HEK293 (cell line): ENCODE measurements around the gene CHCHD6.
A peak's percentile ranks its signal among the peaks of the same experiment; 100 is the strongest.

Experiments
- CTCF ChIA-PET: fragments of 350-600 bp; formaldehyde crosslinking; extraction: SDS; loops from one replicate; lab custom pipeline; 2021; ENCODE audit warnings: antibody characterized with exemption; lab: Yijun Ruan, JAX
- POLR2A ChIA-PET: fragments of 300-600 bp; formaldehyde crosslinking; extraction: SDS; loops from one replicate; lab custom pipeline; 2020; ENCODE audit warnings: antibody characterized with exemption, inconsistent platforms; lab: Yijun Ruan, JAX
- H3K27ac ChIP-seq: fragments of 200-500 bp; sonication (Bioruptor generic); 2 replicates; pipeline ENCODE4 v1.5.1; 2014; ENCODE audit warnings: low read depth, low read length, control low read depth, inconsistent platforms; ENCODE audit errors: extremely low read depth
- H3K36me3 ChIP-seq, 2 experiments: fragments of 200-500 bp in 1 of 2; sonication (Bioruptor generic) in 1 of 2; 1 replicate in 1 of 2; 2 replicates in 1 of 2; pipeline ENCODE4 v1.5.1; 2014 to 2017; ENCODE audit warnings: inconsistent platforms in 2 of 2, low read length in 2 of 2; ENCODE audit not compliant: control insufficient read depth in 2 of 2, insufficient read depth in 1 of 2
- H3K4me1 ChIP-seq: fragments of 200-500 bp; sonication (Bioruptor generic); 2 replicates; pipeline ENCODE4 v1.5.1; 2014; ENCODE audit warnings: mild to moderate bottlenecking, low read length, inconsistent platforms; ENCODE audit not compliant: control insufficient read depth, insufficient read depth
- H3K4me3 ChIP-seq: 2 replicates; pipeline ENCODE4 v1.5.1; 2011; ENCODE audit warnings: low read depth, mild to moderate bottlenecking, control low read depth, low read length, moderate library complexity
- H3K9me3 ChIP-seq: fragments of 200-500 bp; sonication (Bioruptor generic); 2 replicates; pipeline ENCODE4 v1.5.1; 2014; ENCODE audit warnings: low read depth, low read length, inconsistent platforms; ENCODE audit not compliant: control insufficient read depth, insufficient read depth
- SCRT1 ChIP-seq: fragments of 450-650 bp; formaldehyde crosslinking; IDR thresholded peaks from 2 replicates; pipeline ENCODE4 v1.5.1; 2016; ENCODE audit warnings: missing biosample characterization, missing genetic modification characterization, borderline replicate concordance
- SCRT2 ChIP-seq: fragments of 450-650 bp; formaldehyde crosslinking; IDR thresholded peaks from 2 replicates; pipeline ENCODE4 v1.5.1; 2016; ENCODE audit warnings: missing biosample characterization, missing genetic modification characterization
- ZBTB17 ChIP-seq: fragments of 450-650 bp; formaldehyde crosslinking; IDR thresholded peaks from 2 replicates; pipeline ENCODE4 v1.5.1; 2016; ENCODE audit warnings: missing biosample characterization, missing genetic modification characterization
- ZFP3 ChIP-seq: fragments of 450-650 bp; formaldehyde crosslinking; IDR thresholded peaks from 2 replicates; pipeline ENCODE4 v1.5.1; 2016; ENCODE audit warnings: low read depth, missing biosample characterization, missing genetic modification characterization
- ZFP69B ChIP-seq: fragments of 450-650 bp; formaldehyde crosslinking; IDR thresholded peaks from 2 replicates; pipeline ENCODE4 v1.5.1; 2016; ENCODE audit warnings: missing biosample characterization, missing genetic modification characterization
- ZNF112 ChIP-seq: fragments of 450-650 bp; formaldehyde crosslinking; IDR thresholded peaks from 2 replicates; pipeline ENCODE4 v1.5.0; 2017; ENCODE audit warnings: missing biosample characterization, missing genetic modification characterization
- ZNF140 ChIP-seq: fragments of 450-650 bp; formaldehyde crosslinking; IDR thresholded peaks from 2 replicates; pipeline ENCODE4 v1.5.1; 2016; ENCODE audit warnings: missing biosample characterization, missing genetic modification characterization
- ZNF223 ChIP-seq: fragments of 450-650 bp; formaldehyde crosslinking; IDR thresholded peaks from 2 replicates; pipeline ENCODE4 v1.5.1; 2016; ENCODE audit warnings: missing biosample characterization, missing genetic modification characterization
- ZNF335 ChIP-seq: fragments of 450-650 bp; formaldehyde crosslinking; conservative IDR thresholded peaks from 2 replicates; pipeline ENCODE4 v1.5.1; 2016; ENCODE audit warnings: missing biosample characterization, missing genetic modification characterization
- ZNF341 ChIP-seq: fragments of 450-650 bp; formaldehyde crosslinking; IDR thresholded peaks from 2 replicates; pipeline ENCODE4; 2016; ENCODE audit warnings: low read depth, missing biosample characterization, missing genetic modification characterization
- ZNF366 ChIP-seq: fragments of 450-650 bp; formaldehyde crosslinking; conservative IDR thresholded peaks from 2 replicates; pipeline ENCODE4 v1.5.1; 2016; ENCODE audit warnings: missing biosample characterization, missing genetic modification characterization
- ZNF37A ChIP-seq: fragments of 450-650 bp; IDR thresholded peaks from 2 replicates; pipeline ENCODE4 v1.5.1; 2018; ENCODE audit warnings: missing biosample characterization, missing genetic modification characterization
- ZNF391 ChIP-seq: fragments of 450-650 bp; formaldehyde crosslinking; IDR thresholded peaks from 2 replicates; pipeline ENCODE4 v1.5.1; 2016; ENCODE audit warnings: low read depth, missing biosample characterization, missing genetic modification characterization, borderline replicate concordance
- ZNF530 ChIP-seq: fragments of 450-650 bp; formaldehyde crosslinking; IDR thresholded peaks from 2 replicates; pipeline ENCODE4 v1.5.1; 2016; ENCODE audit warnings: low read depth, missing biosample characterization, missing genetic modification characterization
- ZNF561 ChIP-seq: fragments of 450-650 bp; IDR thresholded peaks from 2 replicates; pipeline ENCODE4 v1.5.1; 2018; ENCODE audit warnings: missing biosample characterization, missing genetic modification characterization, borderline replicate concordance
- ZNF626 ChIP-seq: fragments of 450-650 bp; sonication (Bioruptor Pico); formaldehyde crosslinking; IDR thresholded peaks from 2 replicates; pipeline ENCODE4 v1.5.1; 2018; ENCODE audit warnings: missing biosample characterization, missing genetic modification characterization, inconsistent platforms
- ZNF843 ChIP-seq: fragments of 450-650 bp; formaldehyde crosslinking; IDR thresholded peaks from 2 replicates; pipeline ENCODE4 v1.5.1; 2016; ENCODE audit warnings: missing biosample characterization, missing genetic modification characterization
- TF ChIP-seq, protein P1 (sequence below): fragments of 450-650 bp; formaldehyde crosslinking; IDR thresholded peaks from 2 replicates; pipeline ENCODE4 v1.5.1; 2016; ENCODE audit warnings: missing biosample characterization, missing genetic modification characterization
- TF ChIP-seq, protein P2 (sequence below): fragments of 450-650 bp; formaldehyde crosslinking; IDR thresholded peaks from 2 replicates; pipeline ENCODE4 v1.5.1; 2016; ENCODE audit warnings: missing biosample characterization, missing genetic modification characterization
- TF ChIP-seq, protein P3 (sequence below): fragments of 450-650 bp; formaldehyde crosslinking; IDR thresholded peaks from 2 replicates; pipeline ENCODE4 v1.5.1; 2016; ENCODE audit warnings: missing biosample characterization, missing genetic modification characterization
- TF ChIP-seq, protein P4 (sequence below): fragments of 450-650 bp; formaldehyde crosslinking; IDR thresholded peaks from 2 replicates; pipeline ENCODE4 v1.5.1; 2016; ENCODE audit warnings: missing biosample characterization, missing genetic modification characterization, low read depth

The CHCHD6 gene

DNA sequence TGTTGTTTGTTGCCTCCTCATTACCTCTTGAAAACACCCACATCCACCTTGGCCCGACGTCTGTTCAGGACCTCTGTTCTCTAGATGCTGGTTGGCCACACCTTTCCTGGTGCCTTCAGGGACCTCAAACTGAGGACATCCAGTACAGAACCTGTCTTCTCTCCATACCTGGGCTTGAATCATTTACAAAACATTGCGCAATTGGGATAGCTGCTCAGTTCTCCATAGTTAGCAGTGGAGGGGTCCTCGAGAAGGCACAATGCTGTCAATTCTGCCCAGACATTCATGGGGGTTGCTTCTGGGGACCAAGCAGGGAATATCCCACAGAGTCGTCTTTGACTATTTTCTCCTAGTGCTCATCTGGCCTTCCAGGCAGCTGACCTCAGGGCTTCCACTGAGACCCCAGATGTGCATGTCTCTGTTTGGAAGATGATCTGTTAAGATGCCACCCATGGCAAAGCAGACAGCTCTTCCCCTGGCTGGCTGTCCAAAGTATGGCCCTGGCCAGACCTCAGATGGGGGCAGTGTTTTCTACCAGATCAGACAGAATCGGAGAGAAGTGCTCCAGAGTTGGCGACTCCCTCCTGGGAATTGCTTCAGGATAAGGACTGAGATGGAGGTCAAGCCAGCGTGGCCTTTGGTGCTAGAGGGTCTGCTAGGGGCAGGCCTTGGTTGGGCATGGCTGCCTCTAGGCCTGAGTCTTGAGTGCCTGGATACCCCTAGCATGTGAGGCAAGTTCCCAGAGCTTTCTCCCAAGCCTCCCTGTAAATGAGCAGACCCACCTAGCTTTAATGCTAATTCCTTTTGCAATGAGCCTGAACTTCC lies 46.1 kb downstream of the CHCHD6 start:
- TF ChIP-seq ZNF37A (tag by site-specific recombination) (no peak), ZNF843 (tag by site-specific recombination) (no peak), ZNF140 (no peak)
- ChIA-PET POLR2A (no interaction called here), CTCF (interaction anchor here (0.6 to 2.7 kb wide), 4 partner anchors 11 to 797 kb away, joined by 3 to 10 read pairs (median 5); no protein-coding TSS in a partner anchor)
- Histone ChIP-seq H3K27ac (no peak overlapping the region), H3K36me3 (no peaks in the 10 kb centered on the region), H3K4me1 (no peaks in the 10 kb centered on the region), H3K4me3 (no peak overlapping the region), H3K9me3 (no peaks in the 10 kb centered on the region)

DNA sequence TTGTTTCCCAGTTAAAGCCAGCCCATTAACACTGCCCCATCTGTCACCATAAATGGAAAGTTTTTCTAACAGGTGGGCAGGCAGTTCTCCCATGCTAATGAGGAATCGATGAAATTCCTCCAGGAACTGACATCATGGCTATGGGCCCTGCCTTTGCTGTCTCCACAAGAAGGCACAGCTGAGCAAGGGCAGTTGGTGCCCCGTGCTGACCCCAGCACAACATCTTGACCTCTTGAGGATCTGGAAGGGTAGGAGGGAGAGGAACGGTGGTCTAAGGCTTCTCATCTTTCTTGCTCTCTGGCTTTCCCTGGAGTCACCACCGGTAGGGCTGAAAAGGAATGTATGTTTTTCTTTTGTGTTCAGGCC lies 46.7 kb downstream of the CHCHD6 start:
- POLR2A ChIA-PET: no interaction called here
- H3K4me3 ChIP-seq: no peak overlapping the region
- TF ChIP-seq, protein P1, sequence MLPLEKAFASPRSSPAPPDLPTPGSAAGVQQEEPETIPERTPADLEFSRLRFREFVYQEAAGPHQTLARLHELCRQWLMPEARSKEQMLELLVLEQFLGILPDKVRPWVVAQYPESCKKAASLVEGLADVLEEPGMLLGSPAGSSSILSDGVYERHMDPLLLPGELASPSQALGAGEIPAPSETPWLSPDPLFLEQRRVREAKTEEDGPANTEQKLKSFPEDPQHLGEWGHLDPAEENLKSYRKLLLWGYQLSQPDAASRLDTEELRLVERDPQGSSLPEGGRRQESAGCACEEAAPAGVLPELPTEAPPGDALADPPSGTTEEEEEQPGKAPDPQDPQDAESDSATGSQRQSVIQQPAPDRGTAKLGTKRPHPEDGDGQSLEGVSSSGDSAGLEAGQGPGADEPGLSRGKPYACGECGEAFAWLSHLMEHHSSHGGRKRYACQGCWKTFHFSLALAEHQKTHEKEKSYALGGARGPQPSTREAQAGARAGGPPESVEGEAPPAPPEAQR (tag by site-specific recombination): no peak
- no peak for TF ChIP-seq ZNF626 (tag by site-specific recombination)
- TF ChIP-seq, protein P2, sequence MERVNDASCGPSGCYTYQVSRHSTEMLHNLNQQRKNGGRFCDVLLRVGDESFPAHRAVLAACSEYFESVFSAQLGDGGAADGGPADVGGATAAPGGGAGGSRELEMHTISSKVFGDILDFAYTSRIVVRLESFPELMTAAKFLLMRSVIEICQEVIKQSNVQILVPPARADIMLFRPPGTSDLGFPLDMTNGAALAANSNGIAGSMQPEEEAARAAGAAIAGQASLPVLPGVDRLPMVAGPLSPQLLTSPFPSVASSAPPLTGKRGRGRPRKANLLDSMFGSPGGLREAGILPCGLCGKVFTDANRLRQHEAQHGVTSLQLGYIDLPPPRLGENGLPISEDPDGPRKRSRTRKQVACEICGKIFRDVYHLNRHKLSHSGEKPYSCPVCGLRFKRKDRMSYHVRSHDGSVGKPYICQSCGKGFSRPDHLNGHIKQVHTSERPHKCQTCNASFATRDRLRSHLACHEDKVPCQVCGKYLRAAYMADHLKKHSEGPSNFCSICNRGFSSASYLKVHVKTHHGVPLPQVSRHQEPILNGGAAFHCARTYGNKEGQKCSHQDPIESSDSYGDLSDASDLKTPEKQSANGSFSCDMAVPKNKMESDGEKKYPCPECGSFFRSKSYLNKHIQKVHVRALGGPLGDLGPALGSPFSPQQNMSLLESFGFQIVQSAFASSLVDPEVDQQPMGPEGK (tag by site-specific recombination): peak; percentile 25; the same call in 1 of the 2 replicates
- TF ChIP-seq ZNF530 (tag by site-specific recombination): no peak
- peak; percentile 59; the same call in 1 of the 2 replicates for TF ChIP-seq ZFP69B (tag by site-specific recombination)
- no peak for TF ChIP-seq ZNF561
- TF ChIP-seq, protein P3, sequence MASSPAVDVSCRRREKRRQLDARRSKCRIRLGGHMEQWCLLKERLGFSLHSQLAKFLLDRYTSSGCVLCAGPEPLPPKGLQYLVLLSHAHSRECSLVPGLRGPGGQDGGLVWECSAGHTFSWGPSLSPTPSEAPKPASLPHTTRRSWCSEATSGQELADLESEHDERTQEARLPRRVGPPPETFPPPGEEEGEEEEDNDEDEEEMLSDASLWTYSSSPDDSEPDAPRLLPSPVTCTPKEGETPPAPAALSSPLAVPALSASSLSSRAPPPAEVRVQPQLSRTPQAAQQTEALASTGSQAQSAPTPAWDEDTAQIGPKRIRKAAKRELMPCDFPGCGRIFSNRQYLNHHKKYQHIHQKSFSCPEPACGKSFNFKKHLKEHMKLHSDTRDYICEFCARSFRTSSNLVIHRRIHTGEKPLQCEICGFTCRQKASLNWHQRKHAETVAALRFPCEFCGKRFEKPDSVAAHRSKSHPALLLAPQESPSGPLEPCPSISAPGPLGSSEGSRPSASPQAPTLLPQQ: peak; percentile 70
- peak; percentile 52 for TF ChIP-seq ZNF335 (tag by site-specific recombination)
- TF ChIP-seq SCRT1: peak; percentile 64; the same call in 1 of the 2 replicates
- peak; percentile 93 for TF ChIP-seq SCRT2 (tag by site-specific recombination)
- TF ChIP-seq, all 188 proteins: peak for 6
- H3K4me1 ChIP-seq: no peaks in the 10 kb centered on the region
- H3K27ac ChIP-seq: no peak overlapping the region
- CTCF ChIA-PET: interaction anchor here (0.9 to 2.7 kb wide), 5 partner anchors 9 to 797 kb away, joined by 3 to 10 read pairs (median 5); no protein-coding TSS in a partner anchor
- H3K36me3 ChIP-seq: no peaks in the 10 kb centered on the region
- H3K9me3 ChIP-seq: no peaks in the 10 kb centered on the region

DNA sequence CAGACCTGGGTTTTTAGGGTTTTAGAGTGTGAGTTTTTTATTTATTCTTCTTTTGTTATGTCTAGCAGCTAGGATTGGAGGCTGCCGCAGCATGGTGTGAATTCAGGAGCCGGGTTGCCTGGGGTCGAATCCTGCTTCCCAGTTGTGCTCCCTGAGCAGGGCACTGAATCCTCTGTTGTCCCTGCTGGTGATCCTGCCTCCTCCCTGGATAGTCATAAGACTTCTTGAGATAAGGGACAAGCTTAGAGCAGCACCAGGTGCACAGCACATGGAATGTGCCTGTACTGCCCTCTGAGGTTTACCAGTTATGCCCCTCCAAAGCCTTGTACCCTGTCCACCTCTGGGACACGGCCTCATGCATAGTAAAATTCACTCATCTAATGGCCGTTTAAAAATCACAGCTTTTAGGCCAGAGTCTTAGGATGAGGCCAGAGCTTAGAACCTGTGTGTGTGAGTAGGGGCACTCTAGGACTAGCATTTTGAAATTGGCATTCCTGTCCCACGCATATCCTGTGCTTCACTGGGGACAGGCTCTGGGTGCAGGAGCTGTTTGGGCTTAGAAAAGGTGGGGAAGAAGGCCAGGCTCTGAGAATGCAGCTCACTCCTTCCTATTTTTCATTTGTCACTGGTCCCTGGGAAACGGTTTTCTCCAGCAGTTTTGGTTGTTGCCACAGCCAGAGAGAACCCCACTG lies 47.7 kb downstream of the CHCHD6 start:
- no peaks in the 10 kb centered on the region for H3K36me3 ChIP-seq
- no peak overlapping the region for H3K4me3 ChIP-seq
- ChIA-PET POLR2A (no interaction called here), CTCF (interaction anchor here (0.5 to 2.9 kb wide), 21 partner anchors 10 to 748 kb away, joined by 3 to 11 read pairs (median 4); partner anchors contain the start of gene PLXNA1)
- H3K9me3 ChIP-seq: no peaks in the 10 kb centered on the region
- no peaks in the 10 kb centered on the region for H3K4me1 ChIP-seq
- H3K27ac ChIP-seq: no peak overlapping the region
- TF ChIP-seq ZNF391 (no peak), ZFP3 (tag by site-specific recombination) (no peak), ZBTB17 (tag by site-specific recombination) (no peak), ZNF341 (tag by site-specific recombination) (no peak), ZNF223 (no peak), ZNF112 (tag by site-specific recombination) (no peak), ZNF366 (tag by site-specific recombination) (no peak)
- TF ChIP-seq, protein P4, sequence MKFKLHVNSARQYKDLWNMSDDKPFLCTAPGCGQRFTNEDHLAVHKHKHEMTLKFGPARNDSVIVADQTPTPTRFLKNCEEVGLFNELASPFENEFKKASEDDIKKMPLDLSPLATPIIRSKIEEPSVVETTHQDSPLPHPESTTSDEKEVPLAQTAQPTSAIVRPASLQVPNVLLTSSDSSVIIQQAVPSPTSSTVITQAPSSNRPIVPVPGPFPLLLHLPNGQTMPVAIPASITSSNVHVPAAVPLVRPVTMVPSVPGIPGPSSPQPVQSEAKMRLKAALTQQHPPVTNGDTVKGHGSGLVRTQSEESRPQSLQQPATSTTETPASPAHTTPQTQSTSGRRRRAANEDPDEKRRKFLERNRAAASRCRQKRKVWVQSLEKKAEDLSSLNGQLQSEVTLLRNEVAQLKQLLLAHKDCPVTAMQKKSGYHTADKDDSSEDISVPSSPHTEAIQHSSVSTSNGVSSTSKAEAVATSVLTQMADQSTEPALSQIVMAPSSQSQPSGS (tag by site-specific recombination): no peak
